Fibroblast of mammary gland (primary cell): ENCODE measurements around the gene MATN4.
A peak's percentile ranks its signal among the peaks of the same experiment; 100 is the strongest.

Source experiments
- DNase-seq: peaks from one replicate; pipeline ENCODE4 v3.0.0-alpha.2; 2010; ENCODE audit warnings: low read depth
- H3K4me3 ChIP-seq: 2 replicates; pipeline ENCODE4 v1.5.1; 2011; ENCODE audit warnings: low read depth, mild to moderate bottlenecking, low read length, moderate library complexity; ENCODE audit not compliant: control insufficient read depth
- CTCF ChIP-seq: conservative IDR thresholded peaks from 2 replicates; pipeline ENCODE4 v1.5.1; 2011; ENCODE audit warnings: low read depth, low read length, inconsistent platforms; ENCODE audit not compliant: control insufficient read depth, insufficient read depth

MATN4 gene

GRCh38 chr20:45344168-45344860 is 36.2 kb upstream of the MATN4 start:
- no peak for TF ChIP-seq CTCF
- peak overlapping the region; percentile 36 for H3K4me3 ChIP-seq
- peak; percentile 94 for DNase-seq

- H3K4me3 ChIP-seq, result peak overlapping the region; percentile 36
- no peak for TF ChIP-seq CTCF
- DNase-seq, result no peak
Measured at GRCh38 chr20:45343532-45344167, 35.6 kb upstream of the MATN4 start.

- TF ChIP-seq CTCF, result no peak
- no peak overlapping the region for H3K4me3 ChIP-seq
- DNase-seq, result no peak
Measured at GRCh38 chr20:45342855-45343531, 34.9 kb upstream of the MATN4 start.

GRCh38 chr20:45341939-45342854 is 34.1 kb upstream of the MATN4 start:
- peak overlapping the region; percentile 7 for H3K4me3 ChIP-seq
- no peak for TF ChIP-seq CTCF
- DNase-seq, result no peak

GRCh38 chr20:45341579-45341938 is 33.5 kb upstream of the MATN4 start:
- no peak for TF ChIP-seq CTCF
- no peak overlapping the region for H3K4me3 ChIP-seq
- no peak for DNase-seq

GRCh38 chr20:45340951-45341350 is 32.9 kb upstream of the MATN4 start:
- DNase-seq, result no peak
- no peak overlapping the region for H3K4me3 ChIP-seq
- no peak for TF ChIP-seq CTCF
